SK-N-SH (cell line): ENCODE measurements around the gene FAM149B1. TPM values are rescaled to one million over a fixed set of nuclear protein-coding genes. Genes with fewer than 3 reads are reported as not detected.

Source experiments
- CTCF ChIA-PET: fragments of 300-600, 350-600 bp; formaldehyde crosslinking; extraction: SDS; loops from one replicate; lab custom pipeline; 2021; lab: Yijun Ruan, JAX
- POLR2A ChIA-PET: fragments of 350-600 bp; sonication (Branson Sonifier 250); formaldehyde crosslinking; extraction: SDS; loops from one replicate; lab custom pipeline; 2020; ENCODE audit warnings: antibody characterized with exemption, inconsistent platforms; lab: Yijun Ruan, JAX
- DNase-seq: peaks from one replicate; pipeline ENCODE4 v3.0.0; 2012
- H2AFZ ChIP-seq: fragments of 200-600 bp; sonication (generic); 2 replicates; pipeline ENCODE4 v1.8.1; 2016; ENCODE audit warnings: antibody characterized with exemption, mild to moderate bottlenecking, low read depth
- H3F3A ChIP-seq: fragments of 200-600 bp; sonication (generic); replicated peaks from 2 replicates; pipeline ENCODE3; 2016; ENCODE audit warnings: antibody characterized with exemption, mild to moderate bottlenecking; ENCODE audit not compliant: insufficient read depth
- H3K27ac ChIP-seq, 2 experiments: fragments of 200-500 bp in 1 of 2; fragments of 200-600 bp in 1 of 2; sonication (Bioruptor generic) in 1 of 2; sonication (generic), shearing (Covaris generic) in 1 of 2; 2 replicates each; pipeline versions ENCODE4 v1.5.1 to v1.6.1; 2014 to 2016; ENCODE audit warnings: low read depth in 2 of 2, inconsistent platforms in 1 of 2, low read length in 1 of 2, mild to moderate bottlenecking in 1 of 2, mixed read lengths in 1 of 2
- H3K27me3 ChIP-seq: fragments of 200-600 bp; sonication (generic), shearing (Covaris generic); 2 replicates; pipeline ENCODE4 v1.6.1; 2016; ENCODE audit warnings: mixed run types; ENCODE audit not compliant: insufficient read depth
- H3K36me3 ChIP-seq, 2 experiments: fragments of 200-500 bp in 1 of 2; fragments of 200-600 bp in 1 of 2; sonication (Bioruptor generic) in 1 of 2; sonication (generic) in 1 of 2; replicated peaks in 1 of 2; 2 replicates each; pipeline versions ENCODE3 to v1.5.1; 2014 to 2016; ENCODE audit warnings: low read length in 1 of 2, mild to moderate bottlenecking in 1 of 2; ENCODE audit not compliant: insufficient read depth in 2 of 2, control insufficient read depth in 1 of 2
- H3K4me1 ChIP-seq, 2 experiments: fragments of 200-500 bp in 1 of 2; fragments of 200-600 bp in 1 of 2; sonication (Bioruptor generic) in 1 of 2; sonication (generic), shearing (Covaris generic) in 1 of 2; 2 replicates each; pipeline versions ENCODE4 v1.5.1 to v1.6.1; 2014 to 2016; ENCODE audit warnings: low read depth in 1 of 2, low read length in 1 of 2, mixed run types in 1 of 2; ENCODE audit not compliant: insufficient read depth in 2 of 2, control insufficient read depth in 1 of 2
- H3K4me2 ChIP-seq: fragments of 200-600 bp; sonication (generic), shearing (Covaris generic); 2 replicates; pipeline ENCODE4 v1.6.1; 2017; ENCODE audit warnings: mixed run types
- H3K4me3 ChIP-seq, 2 experiments: fragments of 200-500 bp in 1 of 2; fragments of 200-600 bp in 1 of 2; sonication (Bioruptor generic) in 1 of 2; sonication (generic), shearing (Covaris generic) in 1 of 2; 2 replicates each; pipeline versions ENCODE4 v1.5.1 to v1.8.1; 2014 to 2016; ENCODE audit warnings: low read depth in 2 of 2, inconsistent platforms in 1 of 2, low read length in 1 of 2, mild to moderate bottlenecking in 1 of 2, mixed read lengths in 1 of 2, moderate library complexity in 1 of 2
- H3K79me2 ChIP-seq: fragments of 200-600 bp; sonication (generic); 2 replicates; pipeline ENCODE4 v1.8.1; 2017; ENCODE audit warnings: mild to moderate bottlenecking; ENCODE audit not compliant: insufficient read depth
- H3K9ac ChIP-seq: fragments of 200-600 bp; sonication (generic); 2 replicates; pipeline ENCODE4 v1.6.1; 2017; ENCODE audit warnings: mixed run types
- H3K9me2 ChIP-seq: fragments of 200-600 bp; sonication (generic); 2 replicates; pipeline ENCODE4 v1.6.1; 2017; ENCODE audit warnings: mixed run types
- H3K9me3 ChIP-seq: fragments of 200-600 bp; sonication (generic); 2 replicates; pipeline ENCODE4 v1.6.1; 2017; ENCODE audit warnings: mixed run types, mild to moderate bottlenecking, moderate library complexity
- H4K20me1 ChIP-seq: fragments of 200-600 bp; sonication (generic); 2 replicates; pipeline ENCODE4 v1.6.1; 2017; ENCODE audit warnings: mild to moderate bottlenecking, mixed run types; ENCODE audit not compliant: insufficient read depth
- CHD2 ChIP-seq: fragments of 150-350 bp; IDR thresholded peaks from 2 replicates; pipeline ENCODE4 v1.6.1; 2018; ENCODE audit warnings: low read length; ENCODE audit not compliant: partially characterized antibody
- CTCF ChIP-seq: fragments of 200-600 bp; sonication (generic); IDR thresholded peaks from 2 replicates; pipeline ENCODE4 v1.6.1; 2017; ENCODE audit warnings: antibody characterized with exemption, mild to moderate bottlenecking, moderate library complexity
- ELF1 ChIP-seq: IDR thresholded peaks from 2 replicates; pipeline ENCODE4 v1.4.0; 2012
- EP300 ChIP-seq, 2 experiments: IDR thresholded peaks; 2 replicates each; pipeline versions ENCODE4 v1.4.0 to v1.6.1; 2012; ENCODE audit warnings: borderline replicate concordance in 1 of 2, low read depth in 1 of 2, low read length in 1 of 2
- JUND ChIP-seq: IDR thresholded peaks from 2 replicates; pipeline ENCODE4 v1.4.0; 2012
- MAX ChIP-seq: IDR thresholded peaks from 2 replicates; pipeline ENCODE4 v1.4.0; 2012; ENCODE audit warnings: low read depth
- NFIC ChIP-seq: IDR thresholded peaks from 2 replicates; pipeline ENCODE4 v1.4.0; 2012; ENCODE audit warnings: borderline replicate concordance
- POLR2AphosphoS5 ChIP-seq: IDR thresholded peaks from 2 replicates; pipeline ENCODE4 v1.6.1; 2012; ENCODE audit warnings: low read depth, low read length
- RFX5 ChIP-seq: IDR thresholded peaks from 2 replicates; pipeline ENCODE4 v1.6.1; 2012; ENCODE audit warnings: mild to moderate bottlenecking, improper control_type of control experiment, low read length
- SIN3A ChIP-seq: IDR thresholded peaks from 2 replicates; pipeline ENCODE4 v1.6.1; 2012; ENCODE audit warnings: low read depth, mild to moderate bottlenecking, low read length, moderate library complexity, borderline replicate concordance
- SMC3 ChIP-seq: IDR thresholded peaks from 2 replicates; pipeline ENCODE4 v1.6.1; 2012; ENCODE audit warnings: low read depth, low read length, improper control_type of control experiment
- USF1 ChIP-seq: IDR thresholded peaks from 2 replicates; pipeline ENCODE4 v1.4.0; 2012; ENCODE audit warnings: low read depth, borderline replicate concordance
- WGBS: methylation state at CpG from one replicate; pipeline ENCODE4 v1.1.6; 2017; ENCODE audit warnings: low lambda C conversion rate; 5-methylcytosine and 5-hydroxymethylcytosine counted together
- polyA plus RNA-seq, 3 experiments: library from polyadenylated mRNA; depleted of rRNA; stranded (reverse); fragments of >200 nt; gene quantifications; 2 replicates each; pipeline ENCODE4 v1.2.3, GENCODE V29; 2012

Gene FAM149B1
- polyA plus RNA-seq, 1 of the 3 experiments (the other 2 are of a cell fraction), result 28.2 TPM

GRCh38 chr10:73238990-73239566 is 71.2 kb downstream of the FAM149B1 start:
- DNase-seq, result no peak
- H3K4me3 ChIP-seq, result no peak overlapping the region
- H2AFZ ChIP-seq, result no peak overlapping the region
- WGBS, result 93% methylated on average over 5 of the region's 5 CpGs
- H3K9me3 ChIP-seq, result no peaks in the 10 kb centered on the region
- peaks cover 20% of the 10 kb centered on the region for H3K79me2 ChIP-seq
- no peaks in the 10 kb centered on the region for H3K9me2 ChIP-seq
- no peak overlapping the region for H3K27ac ChIP-seq
- H4K20me1 ChIP-seq, result no peaks in the 10 kb centered on the region
- ChIA-PET CTCF (no interaction called here), POLR2A (no interaction called here)
- H3K4me1 ChIP-seq, result peaks cover 0 to 3% of the 10 kb centered on the region in 2 experiments; a peak in 1 of 4 replicates
- H3K36me3 ChIP-seq, result peaks cover 67 to 84% of the 10 kb centered on the region in 2 experiments
- H3K27me3 ChIP-seq, result no peaks in the 10 kb centered on the region
- no peak overlapping the region for H3K4me2 ChIP-seq
- H3K9ac ChIP-seq, result no peak overlapping the region
- TF ChIP-seq RFX5 (no peak), JUND (no peak), SIN3A (no peak), NFIC (no peak), SMC3 (no peak), CHD2 (no peak), USF1 (no peak), CTCF (no peak), EP300 (IDR thresholded peaks at IDR 0.05; ENCODE audit: borderline replicate concordance in 1 of 2, low read depth in 1 of 2, low read length in 1 of 2) (no peak)
- peaks cover 27% of the 10 kb centered on the region for H3F3A ChIP-seq

- H3K4me1 ChIP-seq, result peaks cover 3 to 9% of the 10 kb centered on the region in 2 experiments; a peak in 3 of 4 replicates
- DNase-seq, result no peak
- no peak overlapping the region for H3K27ac ChIP-seq
- H3K36me3 ChIP-seq, result peaks cover 60 to 84% of the 10 kb centered on the region in 2 experiments
- 92% methylated on average over 2 of the region's 2 CpGs for WGBS
- H4K20me1 ChIP-seq, result no peaks in the 10 kb centered on the region
- no peak overlapping the region for H3K4me2 ChIP-seq
- H2AFZ ChIP-seq, result no peak overlapping the region
- H3K27me3 ChIP-seq, result no peaks in the 10 kb centered on the region
- peaks cover 28% of the 10 kb centered on the region for H3K79me2 ChIP-seq
- H3K9me2 ChIP-seq, result no peaks in the 10 kb centered on the region
- H3K9ac ChIP-seq, result no peak overlapping the region
- no peaks in the 10 kb centered on the region for H3K9me3 ChIP-seq
- H3F3A ChIP-seq, result peaks cover 20% of the 10 kb centered on the region
- ChIA-PET POLR2A (no interaction called here), CTCF (no interaction called here)
- H3K4me3 ChIP-seq, result no peak overlapping the region
- TF ChIP-seq NFIC, result no peak
- TF ChIP-seq MAX, result no peak
- TF ChIP-seq ELF1, result no peak
- TF ChIP-seq SMC3, result no peak
- no peak for TF ChIP-seq POLR2AphosphoS5
Observed at GRCh38 chr10:73239908-73240307, 72.0 kb downstream of the FAM149B1 start.
